Chondrocyte (in vitro differentiated cells): ENCODE measurements around the gene FRMD4A. TPM values are rescaled to one million over a fixed set of nuclear protein-coding genes. Genes with fewer than 3 reads are reported as not detected.

ENCODE experiments used
- DNase-seq: peaks from one replicate; pipeline ENCODE4 v3.0.0; 2021; ENCODE audit warnings: mixed read lengths, low spot score
- H3K27ac Mint-ChIP-seq: one replicate; pipeline ENCODE4 v1.8.0; 2021; ENCODE audit warnings: mild to moderate bottlenecking, moderate library complexity, mixed read lengths; ENCODE audit not compliant: unreplicated experiment
- H3K27me3 Mint-ChIP-seq: 2 replicates; pipeline ENCODE4 v1.8.0; 2021; ENCODE audit warnings: low read depth, mixed read lengths
- H3K36me3 Mint-ChIP-seq: 2 replicates; pipeline ENCODE4 v1.8.0; 2021; ENCODE audit warnings: low read depth, mixed read lengths
- H3K4me1 Mint-ChIP-seq: 2 replicates; pipeline ENCODE4 v1.8.0; 2021; ENCODE audit warnings: low read depth, mild to moderate bottlenecking, mixed read lengths
- H3K4me3 Mint-ChIP-seq: one replicate; pipeline ENCODE4 v1.8.0; 2021; ENCODE audit warnings: mild to moderate bottlenecking, moderate library complexity, mixed read lengths; ENCODE audit not compliant: unreplicated experiment
- H3K9me3 Mint-ChIP-seq: 2 replicates; pipeline ENCODE4 v1.8.0; 2021; ENCODE audit warnings: low read depth, mixed read lengths
- CTCF ChIP-seq: fragments of 200-600 bp; sonication (generic); IDR thresholded peaks from 2 replicates; pipeline ENCODE4 v1.5.0; 2021; ENCODE audit warnings: antibody characterized with exemption, mild to moderate bottlenecking, moderate library complexity
- total RNA-seq: library from RNA; stranded (reverse); gene quantifications from 3 replicates; pipeline ENCODE4 v1.2.1, GENCODE V29; 2021

FRMD4A gene
- total RNA-seq, 1 donor from 2014 or later = 129 TPM

GRCh38 chr10:13812804-13813203 is 517.9 kb downstream of the FRMD4A start:
- no peak overlapping the region for H3K4me3 Mint-ChIP-seq
- H3K4me1 Mint-ChIP-seq = peaks cover 66% of the 10 kb centered on the region
- H3K9me3 Mint-ChIP-seq = peaks cover 8% of the 10 kb centered on the region
- peaks cover 13% of the 10 kb centered on the region for H3K36me3 Mint-ChIP-seq
- no peak for TF ChIP-seq CTCF
- H3K27ac Mint-ChIP-seq = no peak overlapping the region
- DNase-seq = no peak
- no peaks in the 10 kb centered on the region for H3K27me3 Mint-ChIP-seq

- peaks cover 10% of the 10 kb centered on the region for H3K36me3 Mint-ChIP-seq
- DNase-seq = no peak
- H3K4me3 Mint-ChIP-seq = no peak overlapping the region
- no peak overlapping the region for H3K27ac Mint-ChIP-seq
- H3K9me3 Mint-ChIP-seq = no peaks in the 10 kb centered on the region
- no peaks in the 10 kb centered on the region for H3K27me3 Mint-ChIP-seq
- no peak for TF ChIP-seq CTCF
- peaks cover 60% of the 10 kb centered on the region for H3K4me1 Mint-ChIP-seq
Measured at GRCh38 chr10:13810568-13810967, 520.2 kb downstream of the FRMD4A start.

GRCh38 chr10:13809427-13809826 is 521.3 kb downstream of the FRMD4A start:
- H3K36me3 Mint-ChIP-seq = peaks cover 10% of the 10 kb centered on the region
- peaks cover 54% of the 10 kb centered on the region for H3K4me1 Mint-ChIP-seq
- DNase-seq = no peak
- H3K4me3 Mint-ChIP-seq = no peak overlapping the region
- H3K9me3 Mint-ChIP-seq = no peaks in the 10 kb centered on the region
- peak overlapping the region; percentile 0 for H3K27ac Mint-ChIP-seq
- TF ChIP-seq CTCF = no peak
- no peaks in the 10 kb centered on the region for H3K27me3 Mint-ChIP-seq

GRCh38 chr10:13808556-13809391 is 522.0 kb downstream of the FRMD4A start:
- Mint-ChIP-seq H3K4me3 (no peak overlapping the region), H3K9me3 (no peaks in the 10 kb centered on the region)
- no peak for TF ChIP-seq CTCF

GRCh38 chr10:13806419-13806818 is 524.3 kb downstream of the FRMD4A start:
- no peaks in the 10 kb centered on the region for H3K27me3 Mint-ChIP-seq
- H3K4me3 Mint-ChIP-seq = no peak overlapping the region
- DNase-seq = no peak
- TF ChIP-seq CTCF = no peak
- H3K36me3 Mint-ChIP-seq = peaks cover 16% of the 10 kb centered on the region
- H3K4me1 Mint-ChIP-seq = peaks cover 65% of the 10 kb centered on the region
- H3K27ac Mint-ChIP-seq = peak overlapping the region; percentile 47
- H3K9me3 Mint-ChIP-seq = no peaks in the 10 kb centered on the region

More at GRCh38 chr10:13808556-13809391, 522.0 kb downstream of the FRMD4A start:
- Mint-ChIP-seq H3K27me3 (no peaks in the 10 kb centered on the region), H3K27ac (peak overlapping the region; percentile 65), H3K36me3 (peaks cover 11% of the 10 kb centered on the region), H3K4me1 (peaks cover 54% of the 10 kb centered on the region)
- DNase-seq = no peak
